Right lobe of liver (tissue), 4 donors: ENCODE results near the gene CENPP.

ENCODE experiments used
- CTCF ChIP-seq, 4 donors: fragments of 200-600 bp in 3 of 4; fragments of 450-650 bp in 1 of 4; IDR thresholded peaks; one replicate each; pipeline versions ENCODE4 v1.5.1 to v1.8.0; 2016 to 2022; ENCODE audit warnings: antibody characterized with exemption in 4 of 4, mild to moderate bottlenecking in 2 of 4
- POLR2A ChIP-seq: fragments of 450-650 bp; IDR thresholded peaks from one replicate; pipeline ENCODE4 v1.6.1; 2017; ENCODE audit warnings: antibody characterized with exemption, mild to moderate bottlenecking
- donor health status: DM: no; HTN: no; CAD: no.
- donor health status: DM: no; HTN: no; CAD: no.
- donor health status: DM: no; HTN: yes; CAD: no.

- TF ChIP-seq CTCF (IDR thresholded peaks at IDR 0.05) = no peak
- no peak for TF ChIP-seq POLR2A
Observed at GRCh38 chr9:92599938-92600461, 274.2 kb downstream of the CENPP start.
